ENCODE results near the gene CHRNA10.

The CHRNA10 gene

DNA sequence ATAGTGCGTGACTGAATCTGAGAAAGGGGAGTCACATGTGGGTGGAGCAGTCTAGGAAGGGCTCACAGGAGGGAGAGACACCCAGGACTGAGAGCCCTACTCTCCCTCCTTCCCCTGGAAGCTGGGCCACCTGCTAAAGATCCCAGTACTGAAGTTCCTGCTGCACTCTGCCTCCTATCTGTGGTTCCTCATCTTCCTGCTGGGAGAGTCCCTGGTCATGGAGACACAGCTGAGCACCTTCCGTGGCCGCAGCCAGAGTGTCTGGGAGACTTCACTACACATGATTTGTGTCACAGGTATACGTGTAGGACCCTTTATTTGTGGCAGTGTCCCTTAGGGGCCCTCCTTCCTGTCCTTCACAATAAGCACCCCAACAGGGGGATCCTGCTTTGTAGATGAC, 48.7 kb downstream of the CHRNA10 start:
- TF ChIP-seq CTCF (IDR thresholded peaks at IDR 0.05; ENCODE audit: low read depth, low read length) (no peak), POLR2A (IDR thresholded peaks at IDR 0.05; ENCODE audit: extremely low read depth, insufficient read length) (no peak)
- H3K4me3 ChIP-seq (ENCODE audit: low read depth, low read length): no peak overlapping the region
- no peak for DNase-seq (ENCODE audit: low read depth)

DNA sequence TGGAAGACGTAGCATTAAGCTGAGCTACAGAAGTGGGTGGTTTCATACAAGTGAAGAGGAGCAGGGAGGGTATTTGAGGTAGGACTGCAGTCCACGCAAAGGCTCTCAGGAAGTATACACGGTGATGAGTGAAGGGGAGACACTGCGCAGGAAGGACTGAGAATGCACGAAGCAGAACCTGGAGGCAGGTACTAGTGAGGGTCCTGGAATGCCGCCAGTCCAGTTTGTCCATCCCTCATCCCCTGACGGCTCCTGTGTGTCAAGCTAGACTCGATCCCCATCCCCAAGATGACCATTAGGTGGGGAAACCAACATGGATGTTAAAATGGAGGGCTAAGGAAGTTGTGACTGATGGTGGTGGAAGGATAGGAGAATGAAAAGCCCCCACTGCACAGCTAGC, 53.2 kb downstream of the CHRNA10 start:
- DNase-seq (ENCODE audit: low read depth): no peak
- H3K4me3 ChIP-seq (ENCODE audit: low read depth, low read length): no peak overlapping the region
- TF ChIP-seq POLR2A (IDR thresholded peaks at IDR 0.05; ENCODE audit: extremely low read depth, insufficient read length): no peak
- no peak for TF ChIP-seq CTCF (IDR thresholded peaks at IDR 0.05; ENCODE audit: low read depth, low read length)
- TF ChIP-seq, protein P1, sequence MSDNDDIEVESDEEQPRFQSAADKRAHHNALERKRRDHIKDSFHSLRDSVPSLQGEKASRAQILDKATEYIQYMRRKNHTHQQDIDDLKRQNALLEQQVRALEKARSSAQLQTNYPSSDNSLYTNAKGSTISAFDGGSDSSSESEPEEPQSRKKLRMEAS (IDR thresholded peaks at IDR 0.05; ENCODE audit: low read depth, low read length): no peak
- no peak for TF ChIP-seq MYC (IDR thresholded peaks at IDR 0.05; ENCODE audit: low read depth, low read length)

GRCh38 chr11:3616721-3617460, 54.3 kb downstream of the CHRNA10 start:
- H3K4me3 ChIP-seq (ENCODE audit: low read depth, low read length): no peak overlapping the region
- no peak for TF ChIP-seq POLR2A (IDR thresholded peaks at IDR 0.05; ENCODE audit: extremely low read depth, insufficient read length)
- TF ChIP-seq, protein P1 (IDR thresholded peaks at IDR 0.05; ENCODE audit: low read depth, low read length): no peak
- no peak for TF ChIP-seq MYC (IDR thresholded peaks at IDR 0.05; ENCODE audit: low read depth, low read length)
- TF ChIP-seq CTCF (IDR thresholded peaks at IDR 0.05; ENCODE audit: low read depth, low read length): no peak
- DNase-seq (ENCODE audit: low read depth): no peak

GRCh38 chr11:3615998-3616397, 55.2 kb downstream of the CHRNA10 start:
- H3K4me3 ChIP-seq (ENCODE audit: low read depth, low read length): no peak overlapping the region
- no peak for DNase-seq (ENCODE audit: low read depth)
- TF ChIP-seq CTCF (IDR thresholded peaks at IDR 0.05; ENCODE audit: low read depth, low read length) (no peak), POLR2A (IDR thresholded peaks at IDR 0.05; ENCODE audit: extremely low read depth, insufficient read length) (no peak), MYC (IDR thresholded peaks at IDR 0.05; ENCODE audit: low read depth, low read length) (no peak)
- TF ChIP-seq, protein P1 (IDR thresholded peaks at IDR 0.05; ENCODE audit: low read depth, low read length): no peak

Data from NB4 (cell line).